K562 (cell line): Measurements from ENCODE around the gene LYSMD1. TPM values are rescaled to one million over a fixed set of nuclear protein-coding genes. Genes with fewer than 3 reads are reported as not detected.

Experiments used
- ATF7 ChIP-seq: fragments of 450-650 bp; IDR thresholded peaks from 2 replicates; pipeline ENCODE4 v1.7.1; 2014; ENCODE audit warnings: mild to moderate bottlenecking, moderate library complexity
- E2F1 ChIP-seq: sonication (generic); formaldehyde crosslinking; IDR thresholded peaks from 2 replicates; pipeline ENCODE4 v1.8.1; 2023; ENCODE audit warnings: mild to moderate bottlenecking, missing genetic modification reagents, moderate library complexity
- E2F6 ChIP-seq, 2 experiments: IDR thresholded peaks; 2 replicates each; pipeline ENCODE4 v1.6.1; 2011; ENCODE audit warnings: borderline replicate concordance in 1 of 2, control low read depth in 1 of 2, low read depth in 1 of 2, low read length in 1 of 2, mild to moderate bottlenecking in 1 of 2, mixed read lengths in 1 of 2, moderate library complexity in 1 of 2; ENCODE audit not compliant: insufficient read depth in 1 of 2, insufficient read length in 1 of 2, poor library complexity in 1 of 2, severe bottlenecking in 1 of 2; ENCODE audit errors: extremely low read depth in 1 of 2
- ERF ChIP-seq: fragments of 450-650 bp; formaldehyde crosslinking; IDR thresholded peaks from 2 replicates; pipeline ENCODE4 v1.4.0; 2020; ENCODE audit warnings: mild to moderate bottlenecking, mixed read lengths
- FIP1L1 ChIP-seq: fragments of 200-400 bp; formaldehyde crosslinking; IDR thresholded peaks from 2 replicates; pipeline ENCODE4 v1.6.1; 2018; ENCODE audit warnings: mild to moderate bottlenecking, low read depth, low read length; ENCODE audit not compliant: poor library complexity, severe bottlenecking
- GATA2 ChIP-seq: sonication (generic); formaldehyde crosslinking; IDR thresholded peaks from 2 replicates; pipeline ENCODE4 v1.4.0; 2020; ENCODE audit warnings: mild to moderate bottlenecking, missing genetic modification reagents
- HES1 ChIP-seq: fragments of 450-650 bp; IDR thresholded peaks from 2 replicates; pipeline ENCODE4 v1.6.1; 2016; ENCODE audit warnings: low read depth, mild to moderate bottlenecking, moderate library complexity
- MCM2 ChIP-seq: fragments of 450-650 bp; IDR thresholded peaks from 2 replicates; pipeline ENCODE4 v1.6.1; 2017; ENCODE audit warnings: low read depth, mild to moderate bottlenecking
- MEF2D ChIP-seq: conservative IDR thresholded peaks from 2 replicates; pipeline ENCODE4 v1.6.1; 2016; ENCODE audit warnings: low read depth, missing genetic modification characterization, missing compliant biosample characterization
- RFX1 ChIP-seq: fragments of 450-650 bp; IDR thresholded peaks from 2 replicates; pipeline ENCODE4 v1.6.1; 2016; ENCODE audit warnings: mild to moderate bottlenecking, moderate library complexity
- SAP30 ChIP-seq: fragments of 200-600 bp; sonication (generic); IDR thresholded peaks from 2 replicates; pipeline ENCODE4 v1.6.1; 2012; ENCODE audit warnings: borderline replicate concordance, low read depth, mild to moderate bottlenecking, moderate library complexity, low read length, control low read depth, inconsistent platforms; ENCODE audit not compliant: insufficient read depth, poor library complexity, severe bottlenecking
- SPI1 ChIP-seq: IDR thresholded peaks from 2 replicates; pipeline ENCODE4 v1.6.1; 2011; ENCODE audit warnings: low read depth, low read length, control low read depth, borderline replicate concordance
- TBL1XR1 ChIP-seq, 2 experiments: IDR thresholded peaks; 2 replicates each; pipeline ENCODE4 v1.6.1; 2012; ENCODE audit warnings: improper control_type of control experiment in 2 of 2, low read length in 2 of 2, mild to moderate bottlenecking in 1 of 2
- TFAP4 ChIP-seq: sonication (generic); formaldehyde crosslinking; IDR thresholded peaks from 2 replicates; pipeline ENCODE4 v1.8.0; 2022; ENCODE audit warnings: missing genetic modification reagents, mild to moderate bottlenecking, moderate library complexity, borderline replicate concordance
- VEZF1 ChIP-seq: fragments of 200-800 bp; sonication (Bioruptor generic); IDR thresholded peaks from 2 replicates; pipeline ENCODE4 v1.6.1; 2017; ENCODE audit warnings: missing genetic modification characterization, missing compliant biosample characterization
- ZNF197 ChIP-seq: fragments of 200-800 bp; sonication (Bioruptor generic); IDR thresholded peaks from 2 replicates; pipeline ENCODE4 v1.6.1; 2016; ENCODE audit warnings: low read depth, missing genetic modification characterization, missing compliant biosample characterization
- ZNF41 ChIP-seq: fragments of 250-450 bp; sonication (Bioruptor Pico); conservative IDR thresholded peaks from 2 replicates; pipeline ENCODE4 v1.4.0; 2020; ENCODE audit warnings: mild to moderate bottlenecking
- ZNF644 ChIP-seq: fragments of 200-800 bp; sonication (Bioruptor generic); IDR thresholded peaks from 2 replicates; pipeline ENCODE4 v1.6.1; 2016; ENCODE audit warnings: low read depth, missing genetic modification characterization, missing compliant biosample characterization
- polyA plus RNA-seq, 8 experiments: library from polyadenylated mRNA; depleted of rRNA in 4 of 8; stranded (reverse) in 5 of 8; unstranded in 3 of 8; fragments of >200 nt; fragmentation: Nextera tagmentation in 2 of 8; fragmentation: Illumina TruSeq in 1 of 8; extraction: Ambion mirVana in 2 of 8; extraction: Trizol in 1 of 8; gene quantifications; 2 replicates each; pipeline versions ENCODE4 v1.2.1 to v1.2.3, GENCODE V29; 2011 to 2014; ENCODE audit warnings: inconsistent platforms in 1 of 8, missing spikeins in 1 of 8
- total RNA-seq, 7 experiments: library from RNA; depleted of rRNA in 6 of 7; stranded (reverse); fragments of >200 nt in 6 of 7; fragmentation: Illumina TruSeq in 2 of 7; extraction: Trizol in 2 of 7; gene quantifications; 2 replicates each; pipeline versions ENCODE4 v1.2.1 to v1.2.3, GENCODE V29; 2011 to 2021; ENCODE audit warnings: low replicate concordance in 1 of 7

Gene LYSMD1
- total and polyA plus RNA-seq, 9 of the 15 experiments (the other 6 are each of a cell fraction or from before 2014, with no cell fraction given) = 2.2 to 9.4 (median 6.0) TPM

- TF ChIP-seq ZNF41 (CRISPR knock-in tag) (no peak), MEF2D (tag) (no peak), ATF7 (peak; percentile 49; the same call in 1 of the 2 replicates), HES1 (no peak), SAP30 (peak; percentile 78), MCM2 (no peak), E2F1 (CRISPR knock-in tag) (peak; percentile 25; the same call in 1 of the 2 replicates), VEZF1 (peak; percentile 78), FIP1L1 (peak; percentile 70), TFAP4 (CRISPR knock-in tag) (peak; percentile 76), GATA2 (CRISPR knock-in tag) (no peak), ZNF197 (CRISPR knock-in tag) (no peak), SPI1 (no peak), ZNF644 (no peak), RFX1 (no peak), TBL1XR1 (IDR thresholded peaks at IDR 0.05; ENCODE audit: low read length in 2 of 2) (no peak), ERF (CRISPR knock-in tag) (0 out of 2 replicates have a peak, but pooled peaks have one; percentile 23), E2F6 (IDR thresholded peaks at IDR 0.05; ENCODE audit: borderline replicate concordance in 1 of 2, extremely low read depth in 1 of 2, insufficient read depth in 1 of 2, insufficient read length in 1 of 2, low read depth in 1 of 2, low read length in 1 of 2, poor library complexity in 1 of 2, severe bottlenecking in 1 of 2) (peak in 1 of 2 experiments; percentile 82)
These were observed 19.1 kb downstream of the LYSMD1 start, which contains the start of gene SEMA6C (continued) for GRCh38 chr1:151146412-151147131.
